ENCODE results near the gene RPS24.

RPS24 gene

DNA sequence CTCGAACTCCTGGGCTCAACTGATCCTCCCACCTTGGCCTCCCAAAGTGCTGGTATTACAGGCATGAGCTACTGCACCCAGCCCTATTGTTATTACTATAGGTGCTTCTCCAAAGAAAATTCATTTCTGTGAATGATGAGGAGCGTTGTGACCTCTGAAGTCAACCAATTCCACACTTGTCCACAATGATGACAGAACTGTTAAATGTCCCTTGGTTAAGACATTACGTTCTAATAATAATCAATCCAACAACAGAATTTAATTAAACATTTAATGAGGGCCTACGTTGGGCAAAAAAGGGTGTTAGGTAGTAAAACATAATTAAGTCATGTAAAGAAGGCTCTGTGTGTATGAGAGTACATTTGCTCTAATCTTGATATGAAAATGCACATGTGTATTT, 22.6 kb upstream of the RPS24 start:
- DNase-seq (ENCODE audit: extremely low read depth, low read depth): no peak
- H3K4me3 ChIP-seq (replicated peaks; ENCODE audit: low read depth, low read length): no peak overlapping the region
- TF ChIP-seq, protein P1, sequence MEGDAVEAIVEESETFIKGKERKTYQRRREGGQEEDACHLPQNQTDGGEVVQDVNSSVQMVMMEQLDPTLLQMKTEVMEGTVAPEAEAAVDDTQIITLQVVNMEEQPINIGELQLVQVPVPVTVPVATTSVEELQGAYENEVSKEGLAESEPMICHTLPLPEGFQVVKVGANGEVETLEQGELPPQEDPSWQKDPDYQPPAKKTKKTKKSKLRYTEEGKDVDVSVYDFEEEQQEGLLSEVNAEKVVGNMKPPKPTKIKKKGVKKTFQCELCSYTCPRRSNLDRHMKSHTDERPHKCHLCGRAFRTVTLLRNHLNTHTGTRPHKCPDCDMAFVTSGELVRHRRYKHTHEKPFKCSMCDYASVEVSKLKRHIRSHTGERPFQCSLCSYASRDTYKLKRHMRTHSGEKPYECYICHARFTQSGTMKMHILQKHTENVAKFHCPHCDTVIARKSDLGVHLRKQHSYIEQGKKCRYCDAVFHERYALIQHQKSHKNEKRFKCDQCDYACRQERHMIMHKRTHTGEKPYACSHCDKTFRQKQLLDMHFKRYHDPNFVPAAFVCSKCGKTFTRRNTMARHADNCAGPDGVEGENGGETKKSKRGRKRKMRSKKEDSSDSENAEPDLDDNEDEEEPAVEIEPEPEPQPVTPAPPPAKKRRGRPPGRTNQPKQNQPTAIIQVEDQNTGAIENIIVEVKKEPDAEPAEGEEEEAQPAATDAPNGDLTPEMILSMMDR (IDR thresholded peaks at IDR 0.05; ENCODE audit: low read depth, low read length, missing control alignments): no peak

DNA sequence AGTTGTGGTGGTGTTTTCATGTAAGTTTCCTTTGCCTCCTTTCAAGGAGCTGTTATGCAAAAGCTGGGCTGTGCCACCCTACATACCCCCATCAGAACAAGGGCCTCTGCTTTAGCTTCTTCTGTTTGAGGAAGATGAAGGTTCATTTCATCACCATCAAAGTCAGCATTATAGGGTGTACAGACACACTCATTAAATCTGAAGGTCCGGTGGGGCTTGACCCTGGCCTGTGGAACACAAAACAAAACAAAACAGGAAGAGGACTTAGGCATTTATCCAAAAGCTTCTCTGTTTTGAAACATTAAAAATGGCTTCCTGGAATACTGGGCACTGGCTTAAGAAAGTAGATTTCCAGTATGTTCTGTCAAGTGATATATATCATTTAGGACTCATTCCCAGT, 20.1 kb upstream of the RPS24 start:
- TF ChIP-seq, protein P1 (IDR thresholded peaks at IDR 0.05; ENCODE audit: low read depth, low read length, missing control alignments): no peak
- no peak for DNase-seq (ENCODE audit: extremely low read depth, low read depth)
- no peak overlapping the region for H3K4me3 ChIP-seq (replicated peaks; ENCODE audit: low read depth, low read length)

- no peak overlapping the region for H3K4me3 ChIP-seq (replicated peaks; ENCODE audit: low read depth, low read length)
- TF ChIP-seq, protein P1 (IDR thresholded peaks at IDR 0.05; ENCODE audit: low read depth, low read length, missing control alignments): no peak
Measured at GRCh38 chr10:78015546-78015945, 18.1 kb upstream of the RPS24 start.

DNA sequence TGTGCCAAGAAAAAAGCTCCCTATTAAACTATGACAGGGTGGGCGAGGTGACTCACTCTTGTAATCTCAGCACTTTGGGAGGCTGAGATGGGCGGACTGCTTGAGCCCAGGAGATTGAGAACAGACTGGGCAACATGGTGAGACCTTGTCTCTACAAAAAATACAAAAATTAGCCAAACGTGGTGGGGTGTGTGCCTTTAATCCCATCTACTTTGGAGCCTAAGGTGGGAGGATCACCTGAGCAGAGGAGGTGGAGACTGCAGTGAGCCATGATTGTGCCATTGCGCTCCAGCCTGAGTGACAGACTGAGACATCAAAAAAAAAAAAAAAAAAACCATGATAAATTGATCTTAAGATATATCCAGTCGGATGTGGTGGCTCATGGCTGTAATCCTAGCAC, 15.8 kb upstream of the RPS24 start:
- TF ChIP-seq, protein P1 (IDR thresholded peaks at IDR 0.05; ENCODE audit: low read depth, low read length, missing control alignments): no peak
- no peak for DNase-seq (ENCODE audit: extremely low read depth, low read depth)
- no peak overlapping the region for H3K4me3 ChIP-seq (replicated peaks; ENCODE audit: low read depth, low read length)

More at GRCh38 chr10:78015546-78015945, 18.1 kb upstream of the RPS24 start:
- DNase-seq (ENCODE audit: extremely low read depth, low read depth): no peak

GRCh38 chr10:78019264-78019663, 14.4 kb upstream of the RPS24 start:
- TF ChIP-seq, protein P1 (IDR thresholded peaks at IDR 0.05; ENCODE audit: low read depth, low read length, missing control alignments): no peak

DNA sequence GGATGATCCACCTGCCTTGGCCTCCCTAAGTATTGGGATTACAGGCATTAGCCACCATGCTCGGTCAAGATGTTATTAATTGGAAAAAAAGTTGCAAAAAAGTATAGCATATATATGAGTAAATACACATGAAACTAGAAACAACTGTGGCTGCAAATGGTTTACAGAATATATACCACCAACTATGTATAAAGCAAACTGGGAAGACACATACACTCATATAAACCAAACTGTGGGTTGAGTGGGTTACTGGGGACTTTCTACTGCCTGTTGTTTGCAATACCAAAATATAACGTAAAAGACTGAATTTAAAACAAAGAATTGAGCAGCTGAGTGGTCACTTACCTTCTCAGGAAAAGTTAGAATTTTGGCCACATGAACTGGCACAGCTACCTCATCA, 12.5 kb upstream of the RPS24 start:
- H3K4me3 ChIP-seq (replicated peaks; ENCODE audit: low read depth, low read length): no peak overlapping the region
- TF ChIP-seq, protein P1 (IDR thresholded peaks at IDR 0.05; ENCODE audit: low read depth, low read length, missing control alignments): no peak
- no peak for DNase-seq (ENCODE audit: extremely low read depth, low read depth)

More at GRCh38 chr10:78019264-78019663, 14.4 kb upstream of the RPS24 start:
- no peak overlapping the region for H3K4me3 ChIP-seq (replicated peaks; ENCODE audit: low read depth, low read length)
- DNase-seq (ENCODE audit: extremely low read depth, low read depth): no peak

GRCh38 chr10:78023741-78024140, 9.9 kb upstream of the RPS24 start:
- DNase-seq (ENCODE audit: extremely low read depth, low read depth): no peak
- TF ChIP-seq, protein P1 (IDR thresholded peaks at IDR 0.05; ENCODE audit: low read depth, low read length, missing control alignments): no peak

More at GRCh38 chr10:78023741-78024140, 9.9 kb upstream of the RPS24 start:
- H3K4me3 ChIP-seq (replicated peaks; ENCODE audit: low read depth, low read length): no peak overlapping the region
